GM21526 (cell line): ENCODE measurements around the gene FAM222A.

Experiments used
- ATAC-seq: cut with Tn5 transposase; IDR thresholded peaks from one replicate; pipeline ENCODE4 v1.9.1; 2021; ENCODE audit warnings: moderate library complexity; ENCODE audit not compliant: unreplicated experiment, low FRiP score

FAM222A gene

DNA sequence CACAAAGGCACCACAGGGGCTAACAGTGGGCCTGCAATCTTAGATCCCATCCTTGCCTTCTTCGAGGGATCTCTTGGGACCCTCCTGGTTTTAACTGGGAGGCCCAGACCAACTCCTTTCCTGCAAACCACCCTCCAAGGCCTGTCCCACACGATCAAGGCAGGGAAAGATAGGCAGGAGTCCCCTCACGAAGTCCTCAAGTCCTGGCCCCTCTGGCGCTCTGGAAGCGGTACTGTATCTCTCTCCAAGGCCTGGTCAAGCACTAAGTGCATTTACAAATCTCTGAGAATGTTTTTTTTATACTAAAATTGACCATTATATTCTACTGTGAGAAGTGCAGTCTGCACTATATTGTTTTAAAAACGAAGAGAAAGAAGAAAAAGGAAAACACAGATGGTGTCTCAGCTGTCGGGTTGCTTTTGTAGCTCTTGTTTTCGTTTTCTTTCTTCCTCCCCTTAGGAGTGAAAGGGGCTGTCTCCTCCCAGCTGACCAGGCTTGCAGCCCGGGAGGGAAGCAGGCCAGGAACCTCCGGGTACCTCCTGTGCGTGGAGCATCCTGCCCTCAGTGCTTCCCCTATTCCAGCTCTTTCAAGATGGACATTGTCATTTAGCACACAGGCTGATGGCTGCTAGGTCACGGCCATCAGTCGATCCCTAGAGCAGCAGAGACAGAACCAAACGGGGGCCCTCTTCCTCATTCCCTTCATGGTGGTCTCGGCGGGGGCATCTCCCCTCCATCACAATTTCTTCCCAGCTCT is 56.7 kb downstream of the FAM222A start:
- ATAC-seq = no peak

DNA sequence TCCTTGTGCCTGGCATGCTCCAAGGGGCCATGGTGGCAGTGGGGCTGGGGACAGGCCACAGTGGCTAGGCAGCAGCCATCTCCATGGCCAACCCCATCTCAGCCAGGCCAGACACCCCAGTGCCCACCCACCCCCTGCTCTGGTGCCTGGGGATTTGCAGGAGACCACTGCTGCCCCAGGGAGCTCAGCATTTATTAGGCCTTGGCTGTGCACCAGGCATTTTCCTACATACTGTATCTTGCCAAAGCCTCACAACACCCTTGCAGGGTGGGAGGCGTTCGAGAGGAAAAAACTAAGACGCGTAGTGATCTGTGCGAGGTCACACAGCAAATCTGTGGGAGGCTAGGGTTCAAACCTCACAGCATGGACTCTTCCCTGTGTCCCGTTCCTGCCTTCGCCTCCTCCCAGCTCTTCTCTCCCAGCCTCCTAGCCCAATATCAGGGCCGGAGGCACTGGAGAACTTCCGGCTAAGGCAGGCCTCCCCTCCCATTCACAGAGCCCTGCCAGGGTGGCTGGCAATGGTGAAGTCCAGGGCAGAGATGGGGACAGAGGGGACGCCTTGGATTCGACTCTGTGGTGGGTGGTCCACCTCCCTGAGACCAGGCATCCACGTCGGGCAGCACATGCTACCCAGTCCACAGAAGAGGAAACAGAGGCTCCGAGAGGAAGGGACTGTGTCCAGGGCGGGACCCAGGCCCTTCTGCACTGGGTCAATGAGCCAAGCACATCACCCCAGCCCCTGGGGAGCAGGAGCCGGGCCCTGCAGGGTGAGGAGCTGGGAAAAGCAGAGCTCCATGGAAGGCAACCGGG is 57.4 kb downstream of the FAM222A start:
- no peak for ATAC-seq

DNA sequence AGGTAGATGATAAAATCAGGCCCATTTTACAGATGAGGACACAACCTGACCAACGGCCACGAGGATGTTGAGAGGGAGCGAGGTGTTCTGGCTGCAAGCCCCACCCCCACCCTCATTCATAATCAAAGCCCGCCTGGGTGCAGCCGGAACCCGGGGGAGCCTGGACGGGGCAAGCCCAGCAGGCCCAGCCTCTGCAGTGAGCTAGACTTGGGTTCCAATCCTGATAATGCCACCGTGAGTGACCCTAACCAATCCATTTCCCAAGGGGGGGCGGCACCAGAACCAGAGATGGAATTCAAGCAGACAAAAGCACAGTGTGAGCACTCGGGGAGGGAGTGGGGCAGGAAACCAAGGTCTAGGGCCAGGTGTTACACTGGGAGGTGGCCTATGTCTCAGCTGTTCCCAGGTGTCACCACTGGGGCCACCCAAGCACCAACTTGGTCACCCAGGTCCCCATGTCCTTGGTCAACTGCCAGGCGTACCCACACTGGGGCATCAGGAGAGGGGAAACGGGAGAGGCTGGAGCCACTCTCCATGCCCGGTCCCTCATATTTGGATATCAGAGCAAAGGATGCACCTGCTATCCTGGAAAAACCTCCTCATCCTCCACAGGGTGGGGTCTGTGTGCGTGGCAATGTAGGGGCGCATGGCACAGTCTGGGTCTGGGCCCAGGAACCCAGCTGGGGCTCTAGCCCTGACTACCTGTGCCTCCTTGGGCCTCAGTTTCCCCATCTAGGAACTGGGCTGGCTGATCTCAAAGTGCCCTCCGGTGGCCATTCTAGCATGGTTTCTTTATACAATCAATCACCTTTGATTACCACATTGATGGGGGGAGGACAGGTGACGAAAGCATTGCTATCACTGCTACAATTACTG is 58.4 kb downstream of the FAM222A start:
- no peak for ATAC-seq

DNA sequence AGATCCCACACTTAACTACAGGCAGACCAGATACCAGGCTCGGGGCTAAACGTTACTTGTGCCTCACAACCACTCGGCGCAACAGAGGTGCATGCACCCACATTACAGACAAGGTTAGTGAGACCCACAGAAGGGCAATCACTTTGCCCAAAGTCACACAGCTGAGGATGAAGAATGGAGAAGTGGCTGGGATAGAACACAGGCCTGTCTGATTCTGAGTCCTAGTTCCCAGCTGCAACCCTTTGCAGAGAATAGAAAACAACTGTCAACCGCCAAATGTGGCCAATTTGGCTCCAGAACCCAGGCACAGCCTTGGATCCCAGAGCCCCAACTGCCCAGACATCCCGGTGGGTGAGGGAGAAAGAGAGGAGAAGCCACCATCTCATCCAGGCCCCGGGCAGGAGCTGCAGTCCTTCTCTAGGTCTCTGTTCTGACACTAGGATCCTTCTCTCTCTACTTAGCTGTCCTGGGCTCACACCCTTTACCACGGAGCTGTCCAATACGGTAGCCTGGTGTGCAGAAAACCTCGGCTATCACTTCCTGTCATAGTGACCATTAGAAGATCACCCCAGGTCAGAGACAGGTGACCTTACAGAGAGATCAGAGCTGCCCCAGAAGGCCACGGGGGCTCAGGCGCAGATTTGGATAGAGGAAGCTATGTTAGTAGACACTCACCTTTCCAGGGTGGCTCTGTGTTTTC is 59.1 kb downstream of the FAM222A start:
- ATAC-seq = no peak

DNA sequence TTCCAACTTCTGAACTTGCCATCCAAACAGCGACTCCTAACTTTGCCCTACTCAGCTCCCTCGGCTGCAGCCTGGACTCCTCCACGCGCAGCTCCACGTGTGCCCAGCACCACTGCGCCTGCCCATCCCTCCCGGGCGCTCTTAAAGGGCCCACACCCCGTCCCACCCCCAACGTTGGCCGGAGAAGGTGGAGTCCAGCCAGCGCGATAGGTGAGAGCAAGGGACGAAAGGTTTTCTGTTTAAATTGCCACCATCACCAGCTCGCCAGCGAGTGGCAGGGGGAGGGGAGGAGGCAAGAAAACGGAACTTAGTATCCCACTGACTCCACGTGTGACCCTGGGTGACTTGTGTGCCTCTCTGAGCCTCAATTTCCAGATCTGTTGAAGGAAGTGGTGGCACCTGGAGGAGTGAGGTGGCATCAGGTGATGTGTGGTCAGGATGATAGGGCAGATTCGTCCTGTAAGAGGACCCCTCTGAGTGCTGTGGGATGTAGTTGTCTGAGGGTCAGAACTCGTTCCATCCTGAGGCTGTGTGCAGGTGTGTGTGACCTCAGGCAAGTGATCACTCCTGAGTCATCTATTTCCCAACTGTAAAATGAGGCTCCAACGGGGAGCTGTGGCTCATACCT is 59.9 kb downstream of the FAM222A start:
- ATAC-seq = no peak

DNA sequence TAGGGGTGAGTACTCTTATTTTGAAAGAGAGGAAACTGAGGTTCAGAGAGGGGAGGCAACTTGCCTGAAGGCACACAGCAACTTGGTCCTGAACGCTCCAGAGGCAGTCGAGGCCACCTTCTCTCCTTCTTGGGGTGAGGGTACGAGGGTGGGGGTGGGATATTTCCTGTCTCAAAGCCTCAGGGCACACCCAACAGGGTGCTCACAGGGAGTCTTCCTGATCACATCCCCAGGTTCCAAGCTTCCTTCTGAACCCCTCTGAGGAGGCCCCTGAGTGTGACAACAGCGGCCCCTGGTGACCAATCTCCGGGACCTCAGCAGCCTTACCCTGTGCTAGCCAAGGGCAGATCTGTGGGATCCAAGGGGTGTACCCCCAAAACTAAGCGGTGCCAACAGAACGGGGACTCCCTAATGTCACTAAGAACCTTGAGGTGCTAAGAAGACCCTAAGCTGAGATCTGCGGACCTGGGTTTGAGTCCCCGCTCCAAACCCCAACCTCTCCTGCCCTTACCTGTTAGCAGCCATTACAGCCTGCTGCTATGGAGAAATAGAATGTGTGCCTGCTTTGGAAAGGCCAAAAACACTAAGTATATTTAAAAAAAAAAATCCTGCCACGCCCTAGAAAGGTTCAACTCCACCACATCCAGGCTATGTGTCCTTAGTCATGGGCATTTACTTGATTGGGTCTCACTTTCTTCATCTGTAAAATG is 61.7 kb downstream of the FAM222A start:
- no peak for ATAC-seq

DNA sequence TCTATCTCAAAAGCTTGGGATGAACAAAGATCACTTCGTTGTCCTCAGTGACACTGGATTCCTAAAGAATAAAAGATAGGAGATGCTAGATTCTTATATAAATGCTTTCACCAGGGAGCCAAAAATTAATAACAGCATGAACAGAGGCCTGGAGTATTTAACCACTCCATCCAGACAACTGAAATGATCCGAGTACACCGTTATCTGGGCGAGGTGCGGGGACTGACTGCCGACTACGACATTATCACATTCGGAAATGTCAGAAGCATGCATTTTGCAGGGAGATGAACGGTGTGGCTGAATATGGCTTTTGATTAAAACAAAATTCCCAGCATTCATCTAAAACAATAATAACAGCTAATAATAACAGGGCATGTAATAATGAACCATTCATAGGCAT is 63.0 kb downstream of the FAM222A start:
- ATAC-seq = no peak

DNA sequence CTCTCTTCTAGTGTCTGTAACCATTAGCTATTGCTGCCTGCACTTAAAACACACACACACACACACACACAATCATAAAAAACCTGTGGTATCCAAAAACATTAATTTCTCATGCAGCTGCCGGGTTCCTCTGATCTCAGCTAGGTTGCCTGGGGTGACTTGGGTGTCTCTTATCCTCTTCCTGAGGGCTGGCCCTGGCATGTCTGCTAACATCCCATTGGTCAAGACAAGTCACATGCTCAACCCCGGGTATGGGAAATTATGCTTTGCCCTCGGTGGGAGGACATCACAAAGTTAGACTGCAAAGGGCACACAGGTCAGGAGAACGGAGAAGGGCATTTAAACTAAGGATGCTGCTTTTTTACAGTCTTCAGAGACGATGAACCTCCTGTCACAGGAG is 63.9 kb downstream of the FAM222A start:
- no peak for ATAC-seq

DNA sequence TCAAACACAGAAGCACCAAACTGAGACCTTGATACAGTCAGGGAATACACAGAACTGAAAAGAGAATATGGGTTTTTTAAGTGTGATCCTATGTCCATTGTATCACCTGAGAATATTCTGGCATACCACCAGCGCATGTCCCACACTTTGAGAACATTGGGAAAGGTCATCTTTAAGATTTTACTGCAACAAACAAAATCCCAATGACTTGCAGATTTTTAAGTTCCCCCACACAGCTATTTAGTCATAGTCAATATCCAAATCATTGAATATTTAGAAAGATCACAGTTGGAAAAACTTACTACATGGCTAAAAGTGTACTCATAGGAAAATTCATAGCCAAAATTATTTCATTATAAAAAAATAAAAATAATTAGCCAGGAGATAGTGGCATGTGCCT is 65.1 kb downstream of the FAM222A start:
- no peak for ATAC-seq

DNA sequence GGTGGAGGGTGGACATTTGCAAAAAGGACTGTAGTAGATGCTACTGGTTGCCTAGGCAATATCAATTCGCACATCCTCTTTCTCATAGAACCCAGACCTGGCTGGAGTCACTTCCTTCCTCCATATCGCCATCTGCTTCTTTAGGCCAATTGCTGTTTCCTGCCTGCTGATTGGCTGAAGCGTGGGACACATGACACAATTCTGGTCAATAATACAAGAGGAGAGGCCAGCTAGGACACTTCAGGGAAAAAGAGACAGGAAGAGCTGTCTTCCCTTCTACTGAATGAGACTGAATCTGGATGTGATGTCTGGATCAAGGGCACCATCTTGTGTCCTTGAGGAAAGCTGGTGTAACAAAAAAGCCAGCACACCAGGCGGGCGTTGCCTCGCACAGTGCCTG is 65.8 kb downstream of the FAM222A start:
- no peak for ATAC-seq

DNA sequence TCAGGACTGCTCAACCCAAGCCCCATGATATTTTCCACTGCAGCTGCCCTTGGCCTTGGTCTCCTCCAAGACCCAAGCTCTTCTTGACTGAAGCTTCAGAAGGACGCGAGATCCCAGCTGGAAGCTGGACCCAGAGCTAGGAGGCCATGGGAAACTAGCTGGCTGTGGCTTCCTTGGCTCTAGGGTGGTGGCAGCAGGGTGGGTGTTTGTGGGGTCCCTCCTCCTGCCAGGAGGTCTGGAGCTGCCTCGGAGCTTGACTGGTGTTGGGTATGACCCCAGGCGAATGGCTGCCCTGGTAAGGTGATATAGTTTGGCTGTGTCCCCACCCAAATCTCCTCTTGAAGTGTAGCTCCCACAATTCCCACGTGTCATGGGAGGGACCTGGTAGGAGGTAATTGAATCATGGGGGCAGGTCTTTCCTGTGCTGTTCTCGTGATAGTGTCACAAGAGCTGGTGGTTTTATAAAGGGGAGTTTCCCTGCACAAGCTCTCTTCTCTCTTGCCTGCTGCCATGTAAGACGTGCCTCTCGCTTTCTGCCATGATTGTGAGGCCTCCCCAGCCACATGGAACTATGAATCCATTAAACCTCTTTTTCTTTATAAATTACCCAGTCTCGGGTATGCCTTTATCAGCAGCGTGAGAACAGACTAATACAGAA is 68.2 kb downstream of the FAM222A start:
- ATAC-seq = no peak

DNA sequence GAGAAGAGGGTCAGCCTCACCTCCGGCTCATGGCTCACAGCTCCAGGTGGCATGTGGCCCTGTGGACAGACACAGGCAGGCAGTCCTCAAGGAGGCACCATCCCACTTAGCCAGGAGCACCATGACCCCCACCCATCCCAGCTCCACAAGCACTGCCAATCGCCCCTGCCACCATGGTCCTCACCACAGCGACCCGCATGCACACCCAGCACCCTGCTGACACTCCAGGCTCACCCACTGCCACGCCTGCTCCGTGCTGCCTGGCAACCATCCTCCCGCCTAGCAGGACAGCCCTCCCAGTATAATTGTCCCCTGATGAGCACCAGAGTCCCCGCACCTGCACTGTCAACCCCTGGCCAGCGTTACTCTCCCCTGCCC is 68.7 kb downstream of the FAM222A start:
- ATAC-seq = no peak

DNA sequence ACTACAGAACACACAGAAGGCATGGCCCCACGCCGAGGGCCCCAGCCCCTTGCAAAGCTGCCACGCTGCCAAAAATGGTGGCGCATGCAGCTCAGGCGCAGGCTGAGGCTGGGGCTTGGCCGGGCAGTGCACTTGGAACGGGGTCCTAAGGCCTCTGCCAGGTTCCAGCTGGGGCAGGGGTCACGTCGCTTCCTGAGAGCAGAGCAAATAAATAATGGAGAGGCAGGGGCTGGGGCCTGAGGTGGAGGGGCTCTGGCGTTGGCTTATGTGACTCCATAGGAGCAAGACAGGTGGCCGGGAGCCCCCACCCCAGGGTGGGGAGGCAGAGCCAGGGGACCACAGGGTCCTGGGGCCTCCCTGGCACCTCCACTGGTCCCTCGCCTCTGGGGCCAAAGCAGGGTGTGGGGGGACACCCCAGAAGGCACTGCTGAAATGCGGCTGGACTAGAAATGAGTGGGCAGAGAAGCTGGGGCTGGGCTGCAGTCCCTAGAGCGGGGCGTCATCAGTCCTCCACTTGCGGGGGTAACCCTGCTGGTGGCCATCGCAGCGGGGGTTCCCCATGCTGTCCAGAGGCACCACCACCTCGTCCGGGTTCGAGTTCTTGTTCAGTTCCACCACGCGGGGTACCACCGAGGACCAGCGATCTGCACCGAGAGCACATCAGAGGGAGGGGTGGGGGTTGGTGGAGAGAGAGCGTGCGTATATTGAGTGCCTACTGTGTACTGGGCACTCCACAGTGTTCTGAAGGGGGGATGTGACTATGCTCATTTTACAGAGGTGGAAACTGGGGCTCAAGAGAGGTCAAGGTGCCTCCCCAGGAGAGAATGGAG is 69.7 kb downstream of the FAM222A start:
- no peak for ATAC-seq

DNA sequence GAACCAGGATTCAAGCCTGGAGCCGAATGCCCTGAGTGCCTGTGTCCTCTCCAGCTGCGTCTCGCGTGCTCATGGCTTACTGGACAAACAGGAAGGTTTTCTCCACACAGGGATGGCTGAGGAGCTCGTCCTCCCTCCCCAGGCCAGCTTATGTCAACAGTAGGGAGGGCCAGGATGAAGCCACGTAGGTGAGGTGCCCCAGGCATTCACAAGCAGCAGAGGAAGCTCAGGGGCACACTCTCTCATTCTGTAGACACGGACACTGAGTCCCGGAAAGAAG is 70.3 kb downstream of the FAM222A start:
- no peak for ATAC-seq

DNA sequence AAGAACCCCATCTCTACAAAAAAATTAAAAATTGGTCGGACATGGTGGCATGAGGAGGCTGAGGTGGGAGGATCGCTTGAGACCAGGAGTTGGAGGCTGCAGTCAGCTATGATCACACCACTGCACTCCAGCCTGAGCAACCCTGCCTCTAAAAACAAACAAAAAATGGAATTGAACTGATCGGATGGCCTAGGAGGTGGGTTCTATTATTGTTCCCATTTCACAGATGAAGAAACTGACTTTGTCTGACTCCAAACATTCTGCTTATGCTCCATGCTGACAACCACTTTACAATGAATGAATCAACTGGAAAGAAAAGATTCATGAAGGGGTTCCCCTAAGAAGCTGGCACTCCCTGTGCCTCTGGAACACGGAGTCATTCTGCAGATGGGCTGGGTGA is 72.2 kb downstream of the FAM222A start:
- no peak for ATAC-seq

DNA sequence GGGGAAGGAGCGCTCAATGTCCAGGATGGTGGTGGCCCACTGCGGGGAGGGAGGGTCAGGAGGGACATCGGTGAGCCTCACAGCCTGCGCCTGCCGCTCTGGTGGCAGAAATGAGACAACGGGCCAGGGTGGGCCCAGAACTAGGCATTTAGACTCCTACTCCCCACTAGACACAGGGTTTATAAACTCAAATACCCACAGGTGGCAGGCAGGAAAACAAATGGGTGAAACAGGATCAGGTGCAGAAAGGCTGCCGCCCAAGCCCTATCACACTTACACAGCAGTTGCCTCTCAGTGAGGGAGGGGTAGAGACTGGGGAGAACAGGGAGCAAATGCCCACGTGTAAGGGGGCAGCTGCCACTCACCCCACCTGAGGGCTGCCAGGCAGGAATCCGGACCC is 73.2 kb downstream of the FAM222A start:
- no peak for ATAC-seq

DNA sequence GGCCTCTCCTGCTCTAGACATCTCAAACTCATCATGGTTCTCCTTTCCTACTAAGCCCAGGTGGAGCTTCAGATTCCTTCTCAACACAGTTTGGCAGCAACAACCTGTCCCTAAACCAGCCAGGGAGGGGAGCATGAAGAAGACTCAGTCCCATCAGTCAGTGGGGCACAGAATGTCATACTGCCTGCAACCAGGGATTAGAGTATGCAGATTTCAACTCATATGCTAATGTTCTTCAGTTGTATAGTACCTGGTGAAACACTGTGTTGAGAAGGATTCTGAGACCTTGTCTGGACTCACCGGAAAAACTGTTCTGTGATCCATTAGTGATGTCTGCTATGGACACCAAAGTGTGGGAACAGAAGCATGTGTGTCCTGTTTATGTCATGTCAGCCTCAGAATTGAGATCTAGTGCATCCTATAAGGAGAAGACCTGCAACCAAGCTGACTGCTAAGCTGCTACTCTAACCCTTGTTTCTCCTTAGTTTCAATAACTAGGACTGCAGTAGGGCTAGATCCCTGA is 76.0 kb downstream of the FAM222A start:
- no peak for ATAC-seq

DNA sequence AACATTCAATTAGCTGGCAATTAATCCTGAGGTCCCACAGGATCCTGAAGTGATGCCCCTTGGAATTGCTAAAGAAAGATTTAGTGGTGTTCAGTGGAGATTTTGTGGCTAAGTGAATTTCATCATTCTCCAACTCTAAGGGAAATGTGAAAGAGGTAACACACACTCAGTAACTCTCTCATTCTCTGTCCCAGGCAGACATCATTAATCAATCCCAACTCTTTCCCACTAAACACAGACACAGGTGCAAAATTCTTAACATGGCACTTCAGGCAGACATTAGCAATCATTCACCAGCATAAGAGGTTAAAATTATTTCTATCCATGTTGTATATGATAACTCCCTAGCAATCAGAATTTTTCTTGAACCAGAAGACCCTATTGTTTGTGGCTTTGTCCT is 79.4 kb downstream of the FAM222A start:
- ATAC-seq = no peak
